Measurements from ENCODE around the gene QKI.
A peak's percentile ranks its signal among the peaks of the same experiment; 100 is the strongest.
"Not testable (repeated sequence)": the region's sequence is repeated elsewhere in the genome, so short reads cannot be mapped to it uniquely, and the experiment has no call there.

QKI gene

GRCh38 chr6:163414117-163414945 is at the start of gene QKI:
QKI (plus strand) TSS chr6:163414718; CDS start chr6:163415194, 476 bp downstream.
- peak; percentile 88 for DNase-seq (ENCODE audit: low spot score)

- DNase-seq (ENCODE audit: low spot score) = no peak
Observed at GRCh38 chr6:163366288-163366687, 48.2 kb upstream of the QKI start.

GRCh38 chr6:163367497-163368183 is 46.9 kb upstream of the QKI start:
- DNase-seq (ENCODE audit: low spot score) = no peak

GRCh38 chr6:163369141-163369540 is 45.4 kb upstream of the QKI start:
- no peak for DNase-seq (ENCODE audit: low spot score)

GRCh38 chr6:163369628-163370365 is 44.7 kb upstream of the QKI start:
- no peak for DNase-seq (ENCODE audit: low spot score)

DNA sequence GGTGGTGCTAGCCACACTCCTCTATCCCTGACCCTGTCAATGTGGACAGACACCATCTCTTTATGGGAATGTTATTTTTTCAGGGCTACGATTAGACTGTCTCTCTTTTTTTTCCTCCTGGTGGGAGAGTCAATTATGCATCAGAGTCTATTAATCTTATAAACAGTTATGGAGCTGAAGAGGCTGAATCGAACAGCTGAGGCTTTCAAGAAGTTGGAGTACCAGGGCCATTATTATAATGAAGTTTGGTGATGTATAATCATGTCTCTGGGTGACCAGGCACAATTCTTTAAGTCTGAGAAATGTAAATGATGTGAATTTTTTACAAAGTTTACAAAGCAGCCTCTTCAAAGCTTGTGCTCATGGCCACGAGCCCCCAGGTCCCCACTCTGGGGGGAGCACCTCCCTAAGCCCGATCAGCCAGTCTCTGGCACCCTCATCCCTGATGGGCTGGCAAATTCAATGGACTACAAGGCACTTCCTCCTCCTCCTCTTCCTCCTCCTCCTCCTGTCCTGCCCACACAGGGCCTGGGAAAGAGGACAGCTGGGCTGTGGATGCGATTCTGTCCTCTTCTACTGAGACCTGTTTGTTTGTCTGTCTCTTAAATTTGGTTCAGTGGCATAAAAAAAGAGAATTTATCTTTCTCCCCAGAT is 43.9 kb upstream of the QKI start:
- peak; percentile 22 for DNase-seq (ENCODE audit: low spot score)

DNA sequence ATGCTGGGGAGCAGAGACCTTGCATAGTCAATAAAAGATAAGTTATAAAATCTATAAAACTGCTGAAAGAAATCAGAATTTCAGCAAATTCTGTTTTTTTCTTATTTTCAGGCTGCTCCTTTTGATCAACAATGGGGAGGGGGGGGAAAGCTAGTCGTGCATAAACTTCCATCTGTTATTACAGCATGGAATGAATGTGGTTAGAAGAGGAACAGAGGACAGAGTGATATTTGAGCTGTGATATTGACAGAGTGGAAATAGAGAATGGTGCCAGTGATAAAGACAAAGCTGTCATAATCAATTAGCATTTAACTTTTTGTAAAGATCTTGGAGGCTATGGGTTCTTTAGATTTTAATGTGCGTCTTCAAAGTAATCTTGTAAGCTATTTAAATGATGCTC is 43.4 kb upstream of the QKI start:
- no peak for DNase-seq (ENCODE audit: low spot score)

DNA sequence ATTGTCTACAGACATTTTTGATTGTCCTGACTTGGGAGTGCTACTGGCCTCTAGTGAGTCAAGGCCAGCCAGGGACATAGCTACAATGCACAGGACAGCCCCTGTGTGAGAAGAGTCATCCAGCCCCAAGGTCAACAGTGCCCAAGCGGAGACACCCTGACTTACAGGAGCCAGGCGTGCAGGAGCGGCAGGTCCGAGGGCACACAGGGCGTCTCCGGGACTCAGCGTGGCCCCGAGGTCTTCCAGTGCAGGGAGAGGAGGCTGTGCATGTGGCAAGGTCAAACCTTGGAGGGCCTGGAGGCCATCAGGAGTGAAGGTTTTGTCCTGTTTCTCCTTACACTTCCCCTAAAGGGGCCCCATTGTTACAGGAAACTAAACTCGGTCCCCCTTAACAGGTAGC is 41.3 kb upstream of the QKI start:
- DNase-seq (ENCODE audit: low spot score) = no peak

DNA sequence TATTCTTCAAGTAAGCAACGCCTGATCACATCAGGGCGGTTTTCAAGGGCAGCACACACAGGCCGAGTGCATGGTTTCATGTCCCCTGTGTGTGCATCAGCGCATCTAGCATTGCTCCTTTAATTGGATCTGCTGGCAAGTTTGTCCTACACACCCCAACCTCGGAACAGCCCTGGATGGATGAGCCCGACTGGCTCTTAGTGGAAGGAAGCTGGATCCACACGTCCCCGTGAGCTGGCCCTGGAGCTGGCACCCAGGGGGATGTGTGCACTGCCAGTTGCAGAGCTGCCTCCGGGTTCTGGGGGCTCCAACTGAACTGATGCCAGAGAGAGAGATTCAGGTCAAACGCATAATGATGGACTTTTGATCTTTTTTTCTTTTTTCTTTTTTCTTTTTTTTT is 39.2 kb upstream of the QKI start:
- peak; percentile 26 for DNase-seq (ENCODE audit: low spot score)

GRCh38 chr6:163376187-163376586 is 38.3 kb upstream of the QKI start:
- peak; percentile 57 for DNase-seq (ENCODE audit: low spot score)

DNA sequence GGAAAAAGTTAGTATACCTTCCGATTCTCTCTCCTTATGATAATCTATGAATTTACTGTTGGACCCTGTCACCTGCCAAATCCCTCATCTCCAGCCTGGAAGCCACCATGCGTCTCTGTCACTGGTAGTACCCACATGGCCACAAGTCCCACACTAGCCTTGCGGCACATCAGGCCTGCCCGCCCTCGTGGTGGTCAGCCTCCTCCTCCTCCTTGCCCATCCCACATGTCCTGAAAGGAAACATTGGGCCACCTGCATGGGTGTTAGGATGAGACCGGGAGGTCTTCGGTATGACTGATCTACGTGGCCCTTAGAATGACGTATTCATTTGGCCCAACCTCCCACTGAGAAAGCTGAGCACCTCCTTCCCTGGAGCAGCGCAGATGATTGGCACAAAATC is 37.0 kb upstream of the QKI start:
- DNase-seq (ENCODE audit: low spot score) = peak; percentile 62

GRCh38 chr6:163380216-163380615 is 34.3 kb upstream of the QKI start:
- no peak for DNase-seq (ENCODE audit: low spot score)

DNA sequence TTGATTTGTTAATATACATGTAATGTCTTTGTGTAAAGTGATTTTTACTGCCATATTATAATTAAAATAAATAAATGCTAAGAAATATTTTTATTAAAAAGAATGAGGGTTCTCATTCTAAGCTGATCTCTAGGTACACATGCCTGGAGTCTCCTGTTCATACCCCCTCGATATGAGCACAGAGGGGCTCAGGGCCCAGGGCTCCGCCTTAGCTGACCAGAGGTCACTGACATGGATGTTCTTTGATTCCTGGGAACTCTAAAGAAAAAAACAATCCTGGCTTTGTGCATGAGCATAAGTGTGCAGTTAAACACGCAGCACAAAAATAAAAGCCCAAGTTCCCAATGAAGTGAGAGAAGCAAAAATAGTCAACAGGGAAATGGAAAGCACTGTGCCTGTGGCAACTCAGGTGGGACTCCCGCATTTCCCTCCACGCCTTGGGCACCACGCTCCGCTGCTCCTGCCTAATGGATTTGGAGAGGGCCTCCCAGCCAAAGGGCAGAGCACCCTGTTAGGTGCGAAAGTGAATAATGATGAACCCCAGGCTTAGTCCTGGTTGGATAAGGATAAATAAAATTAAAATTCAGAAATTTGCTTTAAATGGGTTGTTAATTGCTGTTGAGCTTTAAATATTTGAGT is 33.3 kb upstream of the QKI start:
- DNase-seq (ENCODE audit: low spot score) = peak; percentile 12

- DNase-seq (ENCODE audit: low spot score) = not testable (repeated sequence)
Observed at GRCh38 chr6:163383396-163383795, 31.1 kb upstream of the QKI start.

DNA sequence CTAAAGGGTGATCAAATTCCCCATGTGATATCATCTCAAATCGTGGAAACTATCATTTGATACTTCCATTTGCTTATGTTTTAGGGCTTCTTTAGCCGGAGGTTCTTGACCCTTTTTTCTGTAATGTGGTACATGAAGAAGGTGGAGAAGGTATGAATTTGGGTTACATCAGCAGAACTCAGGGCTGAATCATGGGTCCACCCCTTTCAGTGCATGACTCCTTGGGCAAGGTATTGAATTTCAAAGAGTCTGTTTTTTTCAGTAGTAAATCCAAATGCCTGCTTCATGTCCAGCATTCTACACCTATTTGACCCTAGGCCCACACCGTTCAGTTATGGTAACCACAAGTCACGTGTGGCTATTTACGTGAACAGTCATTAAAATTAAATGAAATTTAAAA is 30.6 kb upstream of the QKI start:
- DNase-seq (ENCODE audit: low spot score) = no peak

DNA sequence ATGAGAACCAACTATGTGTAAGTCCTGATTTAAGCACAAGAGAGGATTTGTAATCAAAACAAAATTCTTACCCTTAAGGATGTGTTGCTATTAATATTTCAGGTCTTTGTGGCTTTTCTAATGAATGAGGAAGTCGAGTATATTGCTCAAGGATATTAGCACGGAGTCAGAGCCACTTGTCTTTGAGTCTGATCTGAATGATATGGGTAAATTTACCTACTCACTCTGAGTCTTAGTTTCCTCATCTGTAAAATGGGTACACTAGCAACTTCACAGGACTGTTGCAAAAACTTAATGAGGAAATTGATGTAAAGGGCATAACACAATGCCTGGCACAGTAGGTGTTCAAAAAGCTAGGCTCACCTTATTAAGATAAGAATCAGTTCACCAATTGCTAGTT is 30.0 kb upstream of the QKI start:
- DNase-seq (ENCODE audit: low spot score) = no peak

DNA sequence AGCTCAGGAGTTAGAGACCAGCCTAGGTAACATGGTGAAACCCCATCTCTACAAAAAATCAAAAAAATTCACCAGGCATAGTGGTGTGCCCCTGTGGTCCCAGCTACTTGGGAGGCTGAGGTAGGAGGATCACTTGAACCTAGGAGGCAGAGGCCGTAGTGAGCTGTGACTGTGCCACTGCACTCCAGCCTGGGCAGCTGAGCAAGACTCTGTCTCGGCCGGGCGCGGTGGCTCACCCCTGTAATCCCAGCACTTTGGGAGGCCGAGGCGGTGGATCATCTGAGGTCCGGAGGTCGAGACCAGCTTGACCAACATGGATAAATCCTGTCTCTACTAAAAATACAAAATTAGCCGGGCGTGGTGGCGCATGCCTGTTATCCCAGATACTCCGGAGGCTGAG is 29.0 kb upstream of the QKI start:
- DNase-seq (ENCODE audit: low spot score) = not testable (repeated sequence)

DNA sequence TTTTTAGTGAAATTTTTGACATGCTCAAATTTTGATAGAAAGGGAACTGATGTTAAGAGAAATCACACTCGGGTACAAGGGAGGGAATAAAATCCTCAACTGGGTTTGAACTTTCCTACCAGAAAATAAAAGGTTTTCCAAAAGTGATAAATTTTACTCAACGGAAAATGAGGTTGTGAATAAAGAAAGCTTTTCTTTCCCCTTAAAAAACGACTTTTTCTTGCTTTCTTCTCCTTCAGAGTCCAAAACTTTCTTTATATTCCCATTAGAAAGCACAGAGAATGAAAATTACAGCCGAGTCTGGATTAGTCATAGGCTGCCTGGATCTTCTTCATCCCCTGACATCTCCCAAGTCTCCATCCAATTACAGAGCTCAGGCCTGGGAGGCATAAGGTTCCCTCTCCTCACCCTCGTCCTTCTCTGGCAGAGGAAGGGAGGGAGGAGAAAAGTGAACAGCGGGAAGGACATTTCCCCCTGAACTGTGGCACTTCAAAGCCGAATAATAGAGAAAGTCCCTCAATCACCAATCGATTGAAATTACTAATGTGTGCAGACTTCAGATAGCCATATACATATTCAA is 28.1 kb upstream of the QKI start:
- no peak for DNase-seq (ENCODE audit: low spot score)

DNA sequence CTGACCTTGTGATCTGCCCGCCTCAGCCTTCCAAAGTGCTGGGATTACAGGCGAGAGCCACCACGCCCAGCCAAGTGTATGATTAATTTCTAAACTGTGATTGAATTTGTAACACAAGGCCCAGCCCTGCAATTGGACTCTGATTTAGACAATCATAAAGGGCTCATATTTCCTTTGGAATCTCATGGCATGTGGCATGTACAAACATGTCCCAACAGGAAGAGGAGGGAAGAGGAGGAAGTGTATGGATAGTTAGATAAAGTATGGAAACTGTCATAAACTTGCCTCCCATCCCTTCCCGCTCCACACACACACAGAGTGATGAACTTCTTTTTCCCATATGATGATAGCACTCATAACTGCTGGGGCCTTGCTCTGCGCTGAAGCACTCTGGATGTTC is 27.2 kb upstream of the QKI start:
- no peak for DNase-seq (ENCODE audit: low spot score)

DNA sequence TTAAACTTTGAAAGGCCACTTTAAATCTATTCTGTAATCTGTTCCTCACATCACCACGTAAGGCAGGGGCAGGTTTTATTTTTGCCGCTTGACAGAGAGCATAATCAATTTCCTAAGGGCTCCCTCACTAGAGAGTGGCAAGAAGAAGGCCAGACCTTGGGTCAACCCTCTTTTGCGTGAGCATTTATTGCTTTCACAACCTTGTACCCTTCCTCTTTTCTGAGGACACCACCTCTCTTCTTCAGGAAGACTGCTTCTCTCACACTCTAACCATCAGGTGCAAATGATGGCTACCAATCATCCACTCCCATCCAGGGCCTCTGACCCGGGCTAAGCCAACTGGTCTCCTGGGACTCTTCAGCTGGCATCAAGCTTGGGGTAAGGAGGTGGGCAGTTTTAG is 25.2 kb upstream of the QKI start:
- DNase-seq (ENCODE audit: low spot score) = no peak

GRCh38 chr6:163390770-163391169 is 23.7 kb upstream of the QKI start:
- no peak for DNase-seq (ENCODE audit: low spot score)
